PFSK-1 (cell line): ENCODE results near the gene KLF7.

Experiments used
- FOXP2 ChIP-seq: optimal IDR thresholded peaks from 2 replicates; pipeline ENCODE3; 2011; ENCODE audit warnings: borderline replicate concordance, control low read depth, inconsistent platforms; ENCODE audit not compliant: insufficient read depth; ENCODE audit errors: extremely low read length, extremely low read depth
- POLR2AphosphoS5 ChIP-seq: IDR thresholded peaks from 2 replicates; pipeline ENCODE4 v1.6.1; 2012; ENCODE audit warnings: low read depth, mild to moderate bottlenecking, control low read depth, low read length, moderate library complexity
- REST ChIP-seq, 2 experiments: IDR thresholded peaks; 2 replicates each; pipeline versions ENCODE4 v1.6.1 to v1.8.0; 2011 to 2012; ENCODE audit warnings: low read depth in 2 of 2, low read length in 2 of 2, control low read depth in 1 of 2, inconsistent platforms in 1 of 2, mild to moderate bottlenecking in 1 of 2, moderate library complexity in 1 of 2; ENCODE audit not compliant: insufficient read depth in 1 of 2
- SIN3A ChIP-seq: IDR thresholded peaks from 2 replicates; pipeline ENCODE4 v1.6.1; 2012; ENCODE audit warnings: mild to moderate bottlenecking, low read length, moderate library complexity, borderline replicate concordance; ENCODE audit not compliant: insufficient read depth
- TAF1 ChIP-seq: IDR thresholded peaks from 2 replicates; pipeline ENCODE4 v1.6.1; 2012; ENCODE audit warnings: low read length, control low read depth, borderline replicate concordance; ENCODE audit not compliant: insufficient read depth

GRCh38 chr2:207141386-207141785, 24.4 kb downstream of the KLF7 start:
- TF ChIP-seq POLR2AphosphoS5, result no peak
- no peak for TF ChIP-seq TAF1
- no peak for TF ChIP-seq REST (IDR thresholded peaks at IDR 0.05; ENCODE audit: insufficient read depth in 1 of 2, low read depth in 2 of 2, low read length in 2 of 2)
- no peak for TF ChIP-seq SIN3A
- no peak for TF ChIP-seq FOXP2
